Endothelial cell of umbilical vein (primary cell): ENCODE data around the gene MBD4. TPM values are rescaled to one million over a fixed set of nuclear protein-coding genes. Genes with fewer than 3 reads are reported as not detected.

Experiments
- BruUV-seq: library from RNA; stranded (reverse); fragments of 400-500 nt; replicated peaks from 2 replicates; lab custom pipeline; 2021; lab: Mats Ljungman, UMichigan
- CTCF ChIA-PET: fragments of 300-600, 350-600 bp; sonication (Branson Sonifier 250); formaldehyde crosslinking; loops from one replicate; lab custom pipeline; 2021; ENCODE audit warnings: antibody characterized with exemption, inconsistent platforms; lab: Charles Lee
- POLR2A ChIA-PET: fragments of 300-600, 350-600 bp; sonication (Branson Sonifier 250); formaldehyde crosslinking; loops from one replicate; lab custom pipeline; 2021; ENCODE audit warnings: antibody characterized with exemption, inconsistent platforms; lab: Charles Lee
- DNase-seq: peaks from one replicate; pipeline ENCODE4 v3.0.0-alpha.2; 2011; ENCODE audit warnings: low read depth, low spot score
- FAIRE-seq: peaks from 2 replicates; lab custom pipeline; 2011; peaks lifted over from hg19 to GRCh38; lab: Jason Lieb, UNC
- H2AFZ ChIP-seq: 2 replicates; pipeline ENCODE4 v1.6.0; 2012; ENCODE audit warnings: low read depth, low read length, control low read depth, inconsistent platforms
- H3K27ac ChIP-seq: 2 replicates; pipeline ENCODE4 v1.5.1; 2011; ENCODE audit warnings: low read depth, mild to moderate bottlenecking, control low read depth, low read length, moderate library complexity; ENCODE audit not compliant: insufficient read depth
- H3K27me3 ChIP-seq, 2 experiments: 2 replicates each; pipeline versions ENCODE4 v1.6.0 to v1.6.1; 2011; ENCODE audit warnings: low read length in 2 of 2, mixed read lengths in 1 of 2; ENCODE audit not compliant: control insufficient read depth in 2 of 2, insufficient read depth in 2 of 2
- H3K36me3 ChIP-seq, 2 experiments: 2 replicates in 1 of 2; 3 replicates in 1 of 2; pipeline ENCODE4 v1.5.1; 2011; ENCODE audit warnings: low read length in 2 of 2, mild to moderate bottlenecking in 1 of 2, moderate library complexity in 1 of 2; ENCODE audit not compliant: control insufficient read depth in 2 of 2, insufficient read depth in 2 of 2; ENCODE audit errors: extremely low read depth in 1 of 2
- H3K4me1 ChIP-seq: 3 replicates; pipeline ENCODE4 v1.5.1; 2011; ENCODE audit warnings: mild to moderate bottlenecking, low read length; ENCODE audit not compliant: control insufficient read depth, insufficient read depth; ENCODE audit errors: extremely low read depth
- H3K4me2 ChIP-seq: 2 replicates; pipeline ENCODE4 v1.6.1; 2011; ENCODE audit warnings: low read length, control low read depth, mixed read lengths; ENCODE audit not compliant: insufficient read depth
- H3K4me3 ChIP-seq, 3 experiments: fragments of 200-600 bp in 1 of 3; sonication (generic), shearing (Covaris generic) in 1 of 3; replicated peaks in 1 of 3; 2 replicates each; pipeline ENCODE4 v1.5.1; 2011 to 2016; ENCODE audit warnings: control low read depth in 3 of 3, low read length in 3 of 3, mild to moderate bottlenecking in 2 of 3, inconsistent platforms in 1 of 3, low read depth in 1 of 3, moderate library complexity in 1 of 3; ENCODE audit not compliant: insufficient read depth in 1 of 3
- H3K79me2 ChIP-seq: 2 replicates; pipeline ENCODE4 v1.6.0; 2012; ENCODE audit warnings: low read length, inconsistent platforms; ENCODE audit not compliant: control insufficient read depth, insufficient read depth
- H3K9ac ChIP-seq: replicated peaks from 2 replicates; pipeline ENCODE3; 2011; ENCODE audit warnings: low read length, control low read depth; ENCODE audit not compliant: insufficient read depth; ENCODE audit errors: extremely low read depth
- H3K9me1 ChIP-seq: replicated peaks from 3 replicates; pipeline ENCODE4 v1.6.0; 2011; ENCODE audit warnings: mild to moderate bottlenecking, low read length; ENCODE audit not compliant: control insufficient read depth, insufficient read depth; ENCODE audit errors: extremely low read depth
- H3K9me3 ChIP-seq: replicated peaks from 2 replicates; pipeline ENCODE4 v1.5.1; 2012; ENCODE audit warnings: low read length, inconsistent platforms; ENCODE audit not compliant: control insufficient read depth, insufficient read depth
- H4K20me1 ChIP-seq: replicated peaks from 2 replicates; pipeline ENCODE3; 2011; ENCODE audit warnings: mild to moderate bottlenecking, low read length; ENCODE audit not compliant: control insufficient read depth, insufficient read depth; ENCODE audit errors: extremely low read depth
- CTCF ChIP-seq, 2 donors: IDR thresholded peaks; 1 replicate in 1 of 2; 2 replicates in 1 of 2; pipeline ENCODE4 v1.5.1; 2011; ENCODE audit warnings: low read length in 2 of 2, mild to moderate bottlenecking in 2 of 2, moderate library complexity in 2 of 2, control low read depth in 1 of 2, inconsistent platforms in 1 of 2, low read depth in 1 of 2; ENCODE audit not compliant: insufficient read depth in 1 of 2; ENCODE audit errors: extremely low read depth in 1 of 2
- EZH2 ChIP-seq: IDR thresholded peaks from 2 replicates; pipeline ENCODE4 v1.6.1; 2012; ENCODE audit warnings: borderline replicate concordance, low read depth, mild to moderate bottlenecking, moderate library complexity, low read length, inconsistent platforms; ENCODE audit not compliant: severe bottlenecking
- FOS ChIP-seq: IDR thresholded peaks from 2 replicates; pipeline ENCODE4 v1.6.1; 2011; ENCODE audit warnings: mild to moderate bottlenecking, low read length, moderate library complexity, borderline replicate concordance; ENCODE audit not compliant: insufficient read depth
- GATA2 ChIP-seq: IDR thresholded peaks from 2 replicates; pipeline ENCODE4 v1.7.0; 2011; ENCODE audit warnings: low read depth, mild to moderate bottlenecking, moderate library complexity, mixed read lengths, low read length; ENCODE audit not compliant: insufficient read length, insufficient read depth
- JUN ChIP-seq: IDR thresholded peaks from 2 replicates; pipeline ENCODE4 v1.6.1; 2011; ENCODE audit warnings: borderline replicate concordance, low read depth; ENCODE audit not compliant: insufficient read length, insufficient read depth
- MAX ChIP-seq: IDR thresholded peaks from 2 replicates; pipeline ENCODE4 v1.6.1; 2011; ENCODE audit not compliant: insufficient read depth, insufficient read length
- MYC ChIP-seq: IDR thresholded peaks from one replicate; pipeline ENCODE4 v1.6.1; 2011; ENCODE audit warnings: mild to moderate bottlenecking, low read depth, low read length
- POLR2A ChIP-seq: IDR thresholded peaks from 2 replicates; pipeline ENCODE4 v1.6.1; 2012; ENCODE audit warnings: low read depth, mild to moderate bottlenecking, control low read depth, low read length
- POLR2AphosphoS5 ChIP-seq: IDR thresholded peaks from 2 replicates; pipeline ENCODE4 v1.6.1; 2012; ENCODE audit warnings: low read depth, mild to moderate bottlenecking, control low read depth, low read length, moderate library complexity; ENCODE audit not compliant: insufficient read depth
- dilution Hi-C: fragments of 300-500 bp; cut with MboI; formaldehyde crosslinking; loops from one replicate; pipeline ENCODE4 v1.15.0; 2019; ENCODE audit warnings: low sequenced_read_pairs; ENCODE audit not compliant: extremely low pct_ligation_motif_present
- intact Hi-C: fragments of 100-400 bp; cut with micrococcal nuclease; formaldehyde crosslinking; loops from one replicate; pipeline ENCODE4 v1.10.0; 2022
- polyA plus RNA-seq, 4 experiments: library from polyadenylated mRNA; depleted of rRNA in 3 of 4; stranded (reverse) in 3 of 4; unstranded in 1 of 4; fragments of >200 nt; gene quantifications; 2 replicates each; pipeline versions ENCODE4 v1.2.1 to v1.2.3, GENCODE V29; 2011 to 2012; ENCODE audit warnings: missing spikeins in 1 of 4
- total RNA-seq: library from RNA; stranded (reverse); gene quantifications from 2 replicates; pipeline ENCODE4 v1.2.3, GENCODE V29; 2021

Gene MBD4
- total and polyA plus RNA-seq, 2 donors (not counting 3 experiments of a cell fraction or from before 2014, with no cell fraction given), result 17.4 to 39.5 TPM

- no peaks in the 10 kb centered on the region for H3K36me3 ChIP-seq
- H3K9me3 ChIP-seq, result no peaks in the 10 kb centered on the region
- H3K9ac ChIP-seq, result no peak overlapping the region
- H3K4me2 ChIP-seq, result no peak overlapping the region
- FAIRE-seq (no peak), DNase-seq (no peak)
- no peaks in the 10 kb centered on the region for H3K9me1 ChIP-seq
- peaks cover 0 to 5% of the 10 kb centered on the region in 2 experiments for H3K27me3 ChIP-seq
- peaks cover 20% of the 10 kb centered on the region for H3K79me2 ChIP-seq
- H3K27ac ChIP-seq, result no peak overlapping the region
- ChIA-PET CTCF (interaction anchor here (0.7 to 1.0 kb wide), 2 partner anchors 12 kb away, joined by 3 to 4 read pairs; no protein-coding TSS in a partner anchor), POLR2A (no interaction called here)
- intact Hi-C loops (no loop called here), dilution Hi-C loops (no loop called here)
- no peak overlapping the region for H3K4me3 ChIP-seq
- BruUV-seq, result no TSS peak
- H2AFZ ChIP-seq, result no peak overlapping the region
- no peaks in the 10 kb centered on the region for H4K20me1 ChIP-seq
- peaks cover 4% of the 10 kb centered on the region for H3K4me1 ChIP-seq
- TF ChIP-seq FOS (no peak), POLR2A (no peak), MAX (no peak), JUN (no peak), POLR2AphosphoS5 (no peak), MYC (no peak), CTCF (IDR thresholded peaks at IDR 0.05; ENCODE audit: extremely low read depth in 1 of 2, insufficient read depth in 1 of 2, low read depth in 1 of 2, low read length in 2 of 2) (no peak), EZH2 (no peak), GATA2 (no peak)
Measured at GRCh38 chr3:129402210-129402609, 37.5 kb downstream of the MBD4 start.
